ENCODE measurements around the gene PLA2G1B. TPM values are rescaled to one million over a fixed set of nuclear protein-coding genes. Genes with fewer than 3 reads are reported as not detected.
A peak's percentile ranks its signal among the peaks of the same experiment; 100 is the strongest.

PLA2G1B gene
- total and polyA plus RNA-seq, 2 of the 13 experiments (the other 11 are each of a cell fraction or from before 2014, with no cell fraction given) = 0.33 to 1.4 TPM

GRCh38 chr12:120317224-120318105, 10.1 kb downstream of the PLA2G1B start (continued):
- TF ChIP-seq ZNF609 (CRISPR knock-in tag; IDR thresholded peaks at IDR 0.05; ENCODE audit: borderline replicate concordance) (no peak; the same call in 1 of the 2 replicates), ZNF839 (CRISPR knock-in tag; IDR thresholded peaks at IDR 0.05; ENCODE audit: borderline replicate concordance) (no peak), EP300 (IDR thresholded peaks at IDR 0.05; ENCODE audit: low read depth in 2 of 2, low read length in 2 of 2) (peak in 1 of 2 experiments; percentile 23; a peak in 1 of 4 replicates), EP300 (CRISPR knock-in tag; IDR thresholded peaks at IDR 0.05; ENCODE audit: borderline replicate concordance) (no peak; the same call in 1 of the 2 replicates), STAG1 (CRISPR knock-in tag; IDR thresholded peaks at IDR 0.05) (0 out of 2 replicates have a peak, but pooled peaks have one; percentile 7), PHF5A (CRISPR knock-in tag; IDR thresholded peaks at IDR 0.05; ENCODE audit: low read depth, unreplicated experiment) (peak; percentile 39), ZNF749 (CRISPR knock-in tag; IDR thresholded peaks at IDR 0.05; ENCODE audit: borderline replicate concordance) (peak; percentile 68), ZNF136 (CRISPR knock-in tag; IDR thresholded peaks at IDR 0.05; ENCODE audit: low read depth) (no peak), TBL1XR1 (IDR thresholded peaks at IDR 0.05; ENCODE audit: borderline replicate concordance, low read length, partially characterized antibody) (peak; percentile 69), BCLAF1 (IDR thresholded peaks at IDR 0.05) (no peak), ZNF747 (CRISPR knock-in tag; IDR thresholded peaks at IDR 0.05; ENCODE audit: borderline replicate concordance) (0 out of 2 replicates have a peak, but pooled peaks have one; percentile 28), HOMEZ (CRISPR knock-in tag; IDR thresholded peaks at IDR 0.05; ENCODE audit: low read depth) (peak; percentile 68; the same call in 1 of the 2 replicates), HDAC6 (IDR thresholded peaks at IDR 0.05; ENCODE audit: low read depth, low read length) (no peak), SOX5 (CRISPR knock-in tag; IDR thresholded peaks at IDR 0.05; ENCODE audit: borderline replicate concordance) (peak; percentile 47; the same call in 1 of the 2 replicates), POLR2AphosphoS2 (IDR thresholded peaks at IDR 0.05; ENCODE audit: low read depth, low read length) (peak; percentile 76; the same call in 1 of the 2 replicates), ZNF572 (CRISPR knock-in tag; IDR thresholded peaks at IDR 0.05) (0 out of 2 replicates have a peak, but pooled peaks have one; percentile 15), NCOA2 (CRISPR knock-in tag; IDR thresholded peaks at IDR 0.05) (peak; percentile 1; the same call in 1 of the 2 replicates), JUNB (CRISPR knock-in tag; IDR thresholded peaks at IDR 0.05; ENCODE audit: borderline replicate concordance) (no peak), ISL2 (CRISPR knock-in tag; IDR thresholded peaks at IDR 0.05) (peak; percentile 59)
